Erythroblast (primary cell): ENCODE results near the gene WDR5.

Experiments
- GATA1 ChIP-seq: IDR thresholded peaks from 2 replicates; pipeline ENCODE4 v1.6.1; 2011; ENCODE audit warnings: low read depth, mild to moderate bottlenecking, control low read depth, low read length, moderate library complexity
- POLR2A ChIP-seq: IDR thresholded peaks from 2 replicates; pipeline ENCODE4 v1.6.1; 2011; ENCODE audit warnings: mild to moderate bottlenecking, low read length

- TF ChIP-seq POLR2A (no peak), GATA1 (no peak)
These were observed 43.7 kb downstream of the WDR5 start for GRCh38 chr9:134179595-134179917.
